GM18867 (cell line): ENCODE data around the gene ZBTB24.
"Not testable (repeated sequence)": the region's sequence is repeated elsewhere in the genome, so short reads cannot be mapped to it uniquely, and the experiment has no call there.

Source experiments
- ATAC-seq: cut with Tn5 transposase; IDR thresholded peaks from one replicate; pipeline ENCODE4 v1.9.1; 2021; ENCODE audit warnings: mild to moderate bottlenecking, moderate library complexity; ENCODE audit not compliant: unreplicated experiment

ZBTB24 gene

DNA sequence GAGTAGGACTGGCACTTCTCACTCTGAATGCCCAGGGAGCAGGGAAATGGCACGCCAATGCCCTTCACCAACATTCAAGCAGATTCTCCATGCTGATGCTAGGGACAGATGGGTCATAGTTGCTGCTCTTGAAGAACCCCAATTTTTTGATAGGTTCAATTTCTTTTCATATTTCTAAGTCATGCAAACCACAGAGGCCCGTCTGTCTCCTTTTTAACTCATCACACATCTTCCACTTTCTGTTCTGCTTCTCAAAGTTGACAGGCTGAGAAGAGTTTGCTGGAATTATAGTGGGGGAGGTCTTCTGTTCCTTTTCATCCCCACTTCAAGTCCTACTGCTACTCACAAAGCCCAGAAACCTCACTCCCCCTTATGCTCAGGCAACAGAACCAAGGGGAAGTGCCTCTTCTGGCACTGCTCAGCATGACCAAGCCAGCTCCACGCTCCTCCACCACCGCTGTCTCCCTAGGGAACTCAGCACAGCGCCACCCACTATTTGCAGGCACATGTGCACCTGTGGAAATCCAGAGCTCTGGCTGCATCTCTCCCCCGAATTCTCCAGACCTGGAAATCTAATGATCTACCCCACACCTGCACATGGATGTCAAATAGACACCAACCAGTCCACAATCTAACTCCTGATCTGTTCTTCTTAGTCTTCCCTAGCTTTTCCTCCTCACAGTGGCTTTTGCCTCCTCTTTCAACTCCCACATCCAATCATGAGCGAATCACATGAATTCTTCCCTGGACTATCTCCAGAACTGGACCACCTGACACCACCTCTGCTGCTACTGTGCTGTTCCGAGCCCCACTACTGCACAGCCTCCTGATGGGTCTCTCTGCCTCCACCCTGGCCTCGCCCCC, 10.7 kb downstream of the ZBTB24 start:
- ATAC-seq: peak; percentile 61

DNA sequence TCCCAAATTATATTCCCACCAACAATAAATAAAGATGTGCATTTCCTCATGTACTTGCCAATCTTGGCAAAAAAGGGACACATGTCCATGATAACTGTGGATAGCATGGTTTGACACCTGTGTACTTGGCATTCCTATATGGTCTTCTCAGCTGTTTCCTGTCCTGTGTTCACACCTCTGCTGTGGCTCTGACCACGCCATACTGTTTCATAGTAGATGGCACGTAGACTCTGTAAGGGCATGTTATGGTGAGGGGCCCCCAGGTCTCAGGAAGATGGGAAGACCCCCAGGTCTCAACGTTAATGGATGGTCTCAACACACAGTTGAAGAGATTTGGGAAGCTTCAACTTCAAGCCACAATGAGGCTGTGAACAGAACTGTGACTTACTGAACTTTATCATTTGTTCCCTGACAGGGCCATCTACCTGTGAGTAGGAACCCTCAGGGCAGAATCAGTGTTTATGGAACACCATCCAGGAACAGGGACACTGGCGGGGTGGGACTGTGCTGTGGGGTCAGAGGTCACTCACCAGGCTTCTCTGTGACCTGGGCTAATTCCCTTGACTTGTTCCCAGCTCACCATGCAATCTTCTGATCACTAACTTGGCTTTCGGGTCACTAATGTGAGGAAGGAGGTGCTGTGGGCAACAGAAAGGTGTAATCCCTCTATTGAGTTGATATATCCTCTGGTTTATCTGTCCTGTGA, 11.8 kb downstream of the ZBTB24 start:
- no peak for ATAC-seq

DNA sequence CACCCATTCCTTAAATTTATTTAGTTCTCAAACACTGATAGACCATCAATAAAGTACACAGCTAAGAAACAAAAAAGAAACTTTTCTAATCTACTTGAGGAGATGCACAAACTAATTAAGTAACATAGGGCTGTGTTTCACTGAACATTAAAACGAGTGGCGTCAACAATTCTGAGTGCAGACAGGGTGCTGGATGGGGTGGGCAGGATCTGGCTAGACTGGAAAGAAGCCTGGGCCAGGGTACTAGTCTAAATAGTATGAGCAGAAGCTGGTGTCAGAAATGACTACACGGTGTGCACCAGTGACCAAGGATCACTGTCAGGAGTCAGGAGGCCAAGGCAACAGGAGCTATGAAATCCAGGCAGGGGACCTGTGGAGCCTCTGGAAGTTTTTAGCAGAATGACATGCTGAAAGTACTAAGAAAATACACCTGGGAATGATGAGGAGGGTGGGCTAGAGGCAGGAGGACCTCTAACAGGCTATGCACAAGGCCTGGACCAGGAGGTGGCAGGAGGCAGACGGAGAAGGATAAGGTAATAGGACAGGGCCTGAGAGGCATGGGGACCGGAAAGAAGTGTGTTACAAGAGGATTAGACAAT, 13.3 kb downstream of the ZBTB24 start:
- ATAC-seq: no peak

DNA sequence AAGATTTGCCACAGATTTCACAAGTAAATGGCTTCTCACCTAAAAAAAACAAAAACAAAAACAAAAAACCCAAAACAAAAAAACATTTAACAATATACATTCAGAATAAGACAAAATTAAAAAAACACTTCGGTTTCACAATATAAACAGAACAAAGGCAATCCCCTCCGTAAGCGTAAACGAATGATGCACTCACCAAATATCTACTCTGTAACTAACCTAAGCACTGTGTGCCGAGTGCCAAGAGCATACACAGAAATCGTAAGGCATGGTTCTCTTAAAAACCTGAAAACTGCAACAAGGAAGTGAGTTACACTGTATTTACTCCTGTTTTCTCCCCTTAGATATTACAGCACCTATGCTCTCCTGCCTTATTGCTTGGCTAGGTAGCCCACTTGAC, 15.3 kb downstream of the ZBTB24 start:
- ATAC-seq: no peak

DNA sequence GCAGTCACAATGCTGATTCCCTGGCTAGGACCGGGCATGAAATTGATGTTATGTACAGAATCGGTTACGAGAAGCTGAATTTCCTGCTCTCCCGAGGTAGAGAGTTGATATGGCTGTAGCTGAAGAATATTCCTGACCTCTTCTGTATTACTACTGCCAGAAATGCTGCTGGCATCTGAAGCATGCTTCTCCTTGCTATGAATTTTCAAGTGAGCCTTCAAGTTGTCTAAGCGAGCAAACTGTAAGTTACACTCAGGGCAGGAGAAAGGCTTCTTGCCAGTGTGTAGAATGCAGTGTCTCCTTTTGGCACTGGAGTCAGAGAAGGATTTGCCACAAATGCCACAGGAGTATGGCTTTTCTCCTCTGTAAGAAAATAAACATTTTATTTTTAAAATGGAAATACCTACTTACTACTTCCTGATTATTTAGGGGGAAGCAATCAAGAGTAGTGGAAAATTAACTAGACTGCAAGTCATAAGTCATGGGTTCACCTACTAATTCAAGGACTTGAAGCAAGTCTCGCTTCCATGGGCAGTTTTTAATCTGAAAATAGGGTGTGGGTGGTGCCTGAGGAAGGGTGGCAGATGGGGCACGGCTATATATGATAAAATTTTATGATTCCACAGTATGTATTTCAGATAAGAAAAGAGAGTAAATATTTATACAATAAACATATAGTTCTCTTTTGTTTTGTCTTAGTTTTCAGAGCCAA, 16.7 kb downstream of the ZBTB24 start:
- ATAC-seq: no peak

DNA sequence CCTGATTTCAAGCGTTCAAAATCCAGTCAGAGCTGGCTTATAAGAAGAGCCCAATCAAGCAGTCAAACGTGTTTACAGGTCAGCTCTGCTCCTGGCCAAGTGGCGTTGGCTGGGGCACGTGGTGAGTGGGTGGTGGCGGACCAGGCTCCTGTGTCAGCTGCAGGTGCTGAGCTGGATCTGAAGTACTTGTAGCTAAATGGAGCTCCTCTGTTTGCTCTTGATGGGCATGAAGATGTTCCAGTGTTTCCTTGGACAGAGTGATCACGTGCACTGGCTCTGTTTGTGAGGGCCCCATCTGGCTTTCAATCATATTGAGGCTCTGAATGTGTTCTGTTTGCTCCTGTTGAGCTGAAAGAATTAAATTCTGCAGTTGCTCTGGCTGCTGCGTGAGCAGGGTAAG, 17.2 kb downstream of the ZBTB24 start:
- ATAC-seq: no peak

DNA sequence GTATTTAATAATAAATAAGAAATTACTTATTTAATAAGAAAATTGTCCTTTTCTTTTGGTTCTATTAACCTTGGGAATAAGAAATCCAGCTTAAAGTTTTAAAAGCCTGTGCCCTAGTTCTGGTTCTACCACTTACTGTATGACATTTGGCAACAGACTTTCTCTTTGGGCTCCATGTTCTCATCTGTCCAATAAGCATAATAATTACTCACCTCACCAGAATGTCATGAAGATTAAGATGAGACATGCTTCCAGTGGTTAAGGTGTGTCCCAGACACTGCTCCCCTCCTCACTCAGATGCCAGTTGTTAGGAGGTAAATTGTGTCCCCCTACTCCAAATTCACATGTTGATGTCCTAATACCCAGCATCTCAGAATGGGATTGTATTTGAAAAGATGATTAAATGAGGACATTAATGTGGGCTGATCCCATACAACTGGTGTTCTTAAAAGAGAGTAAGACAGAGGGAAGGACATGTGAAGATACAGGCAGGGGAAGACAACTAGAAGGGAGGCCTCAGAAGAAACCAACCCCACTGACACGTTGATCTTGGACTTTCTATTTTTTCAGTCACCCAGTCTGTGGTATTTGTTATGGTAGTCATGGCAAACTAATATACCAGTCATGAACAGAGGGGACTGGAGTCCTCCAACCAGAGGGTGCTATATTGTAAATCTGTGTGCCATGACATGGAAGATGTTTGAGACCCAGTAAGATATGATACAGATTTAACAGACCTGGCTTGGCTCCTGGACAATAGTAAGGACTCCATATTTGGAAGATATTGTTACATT, 21.1 kb downstream of the ZBTB24 start:
- ATAC-seq: no peak

DNA sequence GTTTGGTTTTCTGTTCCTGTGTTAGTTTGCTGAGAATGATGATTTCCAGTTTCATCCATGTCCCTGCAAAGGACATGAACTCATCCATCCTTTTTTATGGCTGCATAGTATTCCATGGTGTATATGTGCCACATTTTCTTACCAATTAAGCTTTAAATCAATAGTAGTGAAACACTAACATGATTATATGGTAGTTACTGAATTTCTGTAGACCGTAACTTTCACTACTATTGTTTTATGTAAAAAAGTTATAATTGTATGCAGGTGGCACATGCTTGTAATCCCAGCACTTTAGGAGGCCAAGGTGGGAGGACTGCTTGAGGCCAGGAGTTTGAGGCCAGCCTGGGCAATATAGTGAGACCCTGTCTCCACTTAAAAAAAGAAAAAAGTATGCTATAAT, 21.8 kb downstream of the ZBTB24 start:
- ATAC-seq: not testable (repeated sequence)

DNA sequence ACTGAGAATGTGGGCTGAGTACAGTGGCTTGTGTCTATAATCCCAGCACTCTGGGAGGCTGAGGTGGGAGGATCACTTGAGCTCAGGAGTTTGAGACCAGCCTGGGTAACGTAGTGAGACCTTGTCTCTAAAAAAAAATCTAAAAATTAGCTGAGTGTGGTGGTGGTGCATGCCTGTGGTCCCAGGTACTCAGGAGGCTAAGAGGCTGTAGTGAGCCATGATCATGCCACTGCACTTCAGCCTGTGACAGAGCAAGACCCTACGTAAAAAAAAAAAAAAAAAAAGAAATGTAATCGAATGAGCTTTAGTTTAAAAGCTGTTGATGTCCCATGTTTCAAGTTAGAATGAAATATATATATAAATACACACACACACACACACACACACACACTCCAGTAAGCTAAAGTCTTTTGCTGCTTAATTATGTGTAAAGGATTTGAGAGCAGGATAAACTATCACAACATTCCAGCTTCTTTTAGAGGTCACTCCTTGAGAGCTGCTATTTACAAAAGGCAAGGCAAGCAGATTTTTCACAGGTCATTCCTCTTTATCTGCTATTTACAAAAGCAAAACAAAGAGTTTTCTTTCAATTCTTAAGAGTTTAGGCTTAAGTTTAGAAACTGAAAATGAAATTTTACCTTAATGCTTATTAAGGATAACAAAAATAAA, 22.7 kb downstream of the ZBTB24 start:
- ATAC-seq: no peak

DNA sequence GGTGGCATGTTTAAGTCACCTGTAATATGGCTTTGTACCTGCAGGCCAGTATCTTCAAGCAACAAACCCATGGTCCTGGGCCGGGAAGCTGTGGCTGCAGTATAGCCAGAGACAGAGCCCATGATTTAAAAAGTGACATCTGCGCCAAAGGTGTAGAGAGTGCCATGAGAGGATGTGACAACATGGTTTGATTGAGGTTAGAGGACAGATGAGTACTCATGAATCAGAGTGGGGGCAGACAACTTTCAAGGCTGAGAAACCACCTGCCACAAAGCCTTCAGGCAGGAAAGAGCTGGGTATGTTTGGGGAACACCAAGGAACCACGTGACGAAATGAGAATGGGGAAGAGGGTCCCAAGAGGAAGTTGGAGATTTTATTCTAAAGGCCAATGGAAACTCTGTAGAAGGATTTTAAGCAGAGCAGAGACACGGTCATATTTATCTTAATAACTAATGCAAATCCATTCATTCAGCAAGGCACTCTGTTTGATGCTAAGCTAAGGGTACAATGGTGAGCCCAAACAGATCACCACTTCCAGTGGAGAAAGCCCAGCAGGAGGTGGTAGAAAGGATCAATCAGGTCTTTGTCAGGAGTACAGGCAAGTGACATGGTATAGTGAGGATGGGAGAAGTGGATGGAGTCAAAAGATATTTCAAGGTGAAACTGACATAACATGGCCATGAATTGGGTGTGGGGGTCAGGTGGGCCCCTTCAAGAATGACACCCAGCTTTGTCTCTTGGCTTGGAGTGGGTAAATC, 24.1 kb downstream of the ZBTB24 start:
- no peak for ATAC-seq

DNA sequence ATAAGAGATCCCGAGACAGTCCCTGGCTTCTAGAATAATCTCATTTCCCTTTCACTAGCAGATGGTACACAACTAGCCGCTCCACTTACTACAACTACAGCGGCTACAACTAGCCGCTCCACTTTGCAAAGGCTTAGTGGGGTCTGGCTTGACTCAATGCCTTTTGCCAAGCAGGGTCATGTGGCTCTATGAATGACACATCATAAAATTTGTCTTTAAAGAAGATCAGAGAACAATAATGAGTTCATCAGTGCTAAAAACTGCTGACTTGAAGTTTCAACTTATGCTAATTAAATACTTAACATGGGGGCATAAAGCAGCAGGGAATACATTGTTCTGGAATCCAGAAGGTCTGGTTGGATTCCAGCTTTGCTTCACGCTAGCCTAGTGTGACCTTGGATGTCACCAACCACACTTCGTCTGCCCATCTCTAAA, 25.4 kb downstream of the ZBTB24 start:
- no peak for ATAC-seq

DNA sequence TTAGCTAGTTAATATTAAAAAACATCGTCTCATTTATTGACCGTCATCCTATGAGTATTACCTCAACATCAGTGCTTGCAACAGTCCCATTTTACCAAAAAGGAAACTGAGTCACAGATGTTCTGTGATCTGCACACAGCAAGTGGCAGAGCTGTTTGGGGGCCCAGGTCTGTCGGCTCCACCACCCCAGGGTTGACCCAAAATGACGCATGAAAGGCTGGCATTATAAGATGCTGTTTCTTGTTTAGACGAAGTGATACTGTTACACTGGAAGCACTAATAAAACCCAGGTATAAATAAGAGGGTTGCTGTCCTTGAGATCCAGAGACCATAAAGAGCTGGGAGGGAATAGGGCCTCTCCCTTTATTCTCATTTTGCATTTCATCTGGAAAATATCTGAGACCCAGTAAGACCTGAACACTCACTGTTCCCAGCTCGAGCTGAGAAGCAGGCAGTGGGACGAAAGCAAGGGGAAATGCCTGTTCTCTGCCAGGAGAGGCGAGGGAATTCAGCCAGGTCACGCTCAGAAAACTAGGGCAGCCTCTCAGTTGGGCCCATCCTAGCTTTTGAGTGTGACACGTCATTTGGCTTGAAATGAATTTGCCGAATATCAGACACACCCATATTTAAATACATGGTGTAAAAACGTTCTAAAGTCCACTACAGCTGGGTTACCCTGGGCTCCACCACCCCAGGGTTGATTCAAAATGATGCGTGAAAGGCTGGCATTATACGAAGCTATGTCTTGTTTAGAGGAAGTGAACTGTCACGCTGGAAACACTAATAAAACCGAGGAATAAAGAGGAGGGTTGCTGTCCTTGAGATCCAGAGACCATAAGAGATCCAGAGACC, 26.1 kb downstream of the ZBTB24 start:
- no peak for ATAC-seq

DNA sequence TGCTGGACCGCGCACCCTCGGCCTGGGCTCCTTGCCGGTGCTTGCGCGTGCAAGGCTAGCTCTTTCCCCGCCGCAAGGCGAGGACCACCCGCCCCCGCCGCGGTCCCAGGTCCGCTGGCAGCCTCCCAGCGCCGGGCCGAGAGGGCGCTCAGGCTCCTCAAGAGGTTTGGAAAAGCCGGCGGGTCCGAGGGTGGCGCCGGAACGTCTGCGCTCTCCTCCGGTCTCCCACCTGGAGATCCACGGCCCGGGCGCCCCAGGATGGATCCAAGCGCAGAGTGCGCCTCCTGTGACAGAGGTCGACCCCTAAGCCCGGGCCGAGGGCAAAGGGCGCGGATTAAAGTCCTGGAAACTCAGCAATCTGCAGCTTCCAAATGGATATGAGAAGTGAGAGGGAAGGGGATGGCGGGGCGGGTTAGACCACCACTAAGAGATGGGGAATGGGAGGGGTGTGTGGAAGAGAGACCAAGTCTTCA, 26.9 kb downstream of the ZBTB24 start:
- no peak for ATAC-seq

DNA sequence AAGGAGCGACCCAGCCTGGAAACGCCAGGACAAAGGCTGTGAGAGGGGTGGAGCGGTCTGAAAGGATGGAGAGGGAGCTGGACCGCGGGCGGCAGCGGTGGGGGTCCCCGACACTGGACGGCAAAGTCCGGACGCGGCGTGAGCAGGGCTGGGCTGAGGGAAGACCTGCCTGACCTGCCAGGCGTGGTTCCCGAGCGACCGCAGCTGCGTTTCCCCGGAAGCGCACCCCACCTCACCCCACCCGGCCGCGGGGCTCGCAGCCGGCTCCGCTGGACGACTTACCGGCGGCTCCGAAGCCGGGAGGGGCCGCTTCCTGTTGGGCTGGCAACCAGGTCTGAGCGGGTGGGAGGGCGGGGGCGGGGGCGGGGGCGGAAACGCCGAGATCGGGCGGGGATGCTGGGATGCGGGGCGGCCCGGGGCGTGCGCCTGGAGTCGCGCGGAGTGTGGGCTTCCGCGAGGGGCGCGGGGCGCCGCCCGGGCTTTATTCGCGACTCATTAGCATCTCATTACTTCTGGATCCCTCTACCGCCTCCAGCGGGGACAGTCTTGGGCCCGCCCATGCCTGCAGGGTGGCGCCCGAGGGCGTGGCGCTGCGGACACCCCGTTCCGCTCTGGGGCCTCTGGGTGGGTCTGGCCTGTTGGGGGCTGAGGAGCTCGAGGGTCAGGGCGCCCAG, 27.4 kb downstream of the ZBTB24 start, which contains the start of gene MICAL1:
Gene MICAL1, minus strand, starts transcription at position 336 of the 674 bp plus-strand sequence. CDS start 1,576 bp downstream, outside the sequence.
- peak; percentile 68 for ATAC-seq

DNA sequence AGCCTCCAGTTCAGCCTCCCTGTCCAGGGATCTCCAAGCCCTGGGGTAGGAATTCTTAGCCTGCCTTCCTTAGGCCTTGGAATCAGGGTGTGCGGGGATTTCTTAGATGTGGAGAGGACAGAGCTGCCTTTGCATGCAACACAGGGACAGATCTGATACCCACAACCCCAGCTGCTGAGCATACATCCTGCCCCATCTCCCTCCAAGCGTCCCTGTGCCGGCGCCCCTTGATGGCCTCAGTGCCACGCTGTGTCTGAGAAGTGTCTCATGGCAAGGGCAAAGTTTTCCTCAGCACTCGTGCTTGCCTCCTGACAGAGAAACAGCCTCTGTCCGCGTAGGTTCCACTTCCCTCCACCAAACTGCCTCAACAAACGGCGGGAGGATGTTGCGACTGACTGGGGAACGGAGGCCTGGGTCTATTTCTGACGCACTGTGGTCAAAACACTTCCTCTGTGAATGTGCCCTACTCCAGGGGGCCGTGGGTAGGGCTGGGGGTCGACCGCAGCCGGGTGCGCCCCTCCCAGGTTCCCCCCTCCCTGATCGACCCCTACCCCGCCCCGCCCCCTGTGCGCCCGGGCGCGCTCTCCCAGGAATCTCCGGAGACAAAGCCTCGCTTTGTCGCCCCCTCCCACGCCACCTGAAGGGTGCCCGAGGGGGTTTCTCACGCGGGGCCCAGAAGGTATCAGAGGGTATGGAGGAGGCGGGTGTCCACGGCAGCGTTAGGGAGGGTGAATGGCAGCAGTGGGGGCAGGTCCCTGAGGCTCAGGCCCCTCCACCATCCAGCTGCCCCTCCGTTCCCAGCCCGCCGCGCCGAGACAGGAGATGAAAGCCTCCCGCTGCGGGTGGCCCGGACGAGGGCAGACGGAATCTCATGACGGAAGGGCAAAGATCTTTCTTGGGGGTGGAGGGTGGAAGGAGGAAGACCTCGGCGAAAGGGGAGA, 28.3 kb downstream of the ZBTB24 start:
- ATAC-seq: peak; percentile 31
